Stimulated activated CD4-positive, alpha-beta T cell treated with anti-CD3 and anti-CD28 coated beads, Interleukin-1b, Interleukin-23, amount 100 ng/mL, for 48 hours (primary cell): ENCODE data around the gene SPATA6.

ENCODE experiments used
- DNase-seq: peaks from one replicate; pipeline ENCODE4 v3.0.0-alpha.2; 2020

Gene SPATA6

DNA sequence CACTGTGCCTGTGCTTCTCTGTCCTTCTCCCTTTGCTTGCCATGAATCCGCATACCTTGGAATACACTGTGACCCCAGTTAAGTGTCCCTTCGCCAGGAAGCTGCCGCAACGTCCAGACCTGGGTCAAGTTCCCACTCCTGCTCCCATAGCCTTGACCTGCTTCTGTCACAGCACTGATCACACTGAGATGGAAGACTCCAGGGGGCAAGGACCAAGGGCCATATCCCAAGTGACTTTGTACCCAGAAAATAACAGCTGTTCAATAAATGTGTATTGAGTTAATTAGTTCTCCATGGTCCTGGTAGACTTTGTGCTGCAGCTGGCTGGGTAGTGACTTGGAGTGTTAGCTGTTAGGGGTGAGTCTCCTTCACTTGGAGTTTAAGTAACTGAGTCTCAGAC lies 223.6 kb downstream of the SPATA6 start:
- no peak for DNase-seq

- no peak for DNase-seq
These were observed 225.3 kb downstream of the SPATA6 start for GRCh38 chr1:48246727-48247126.
